Spleen (tissue), 7 donors: ENCODE results near the gene SAP130.

Experiments
- POLR2A ChIP-seq, 3 donors: fragments of 450-650 bp; IDR thresholded peaks; one replicate each; pipeline ENCODE4 v1.5.1; 2017; ENCODE audit warnings: antibody characterized with exemption in 3 of 3, mild to moderate bottlenecking in 1 of 3
- POLR2AphosphoS5 ChIP-seq, 3 donors: sonication (generic); formaldehyde crosslinking; IDR thresholded peaks; one replicate each; pipeline ENCODE4 v1.5.1; 2017; ENCODE audit warnings: antibody characterized with exemption in 3 of 3
- TF ChIP-seq, protein P1 (sequence below), 11 experiments: fragments of 200-600 bp in 7 of 11; fragments of 450-650 bp in 4 of 11; sonication (generic) in 4 of 11; IDR thresholded peaks in 8 of 11; conservative IDR thresholded peaks in 3 of 11; 1 replicate in 7 of 11; 2 replicates in 4 of 11; pipeline versions ENCODE4 v1.4.0 to v1.8.0; 2016 to 2021; ENCODE audit warnings: antibody characterized with exemption in 11 of 11, inconsistent platforms in 4 of 11, mild to moderate bottlenecking in 1 of 11
- donor health status: DM: no; HTN: no; CAD: no; lungs with moderate emphysema.
- donor health status: DM: no; HTN: no; CAD: no.
- donor health status: DM: no; HTN: no; CAD: no.

DNA sequence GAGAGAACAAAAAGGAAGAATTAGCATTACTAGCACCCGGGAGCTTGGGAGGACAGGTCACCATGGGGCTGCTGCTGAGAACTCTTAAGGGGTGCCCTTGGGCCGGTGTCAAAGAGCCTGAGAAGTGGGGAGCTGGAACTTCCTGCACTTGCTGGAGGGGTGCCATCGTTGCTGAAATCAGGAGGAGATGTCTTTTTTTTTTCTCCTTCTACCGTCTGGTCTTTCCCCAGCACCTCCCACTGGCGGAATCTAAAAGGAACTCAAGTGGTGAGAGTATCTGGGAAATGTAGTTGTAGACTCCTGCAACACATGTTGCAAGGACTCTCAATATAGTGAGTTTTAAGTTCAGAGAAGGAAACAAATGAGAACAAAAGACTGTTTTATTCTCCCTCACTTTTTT lies 136.0 kb downstream of the SAP130 start:
- TF ChIP-seq POLR2A (IDR thresholded peaks at IDR 0.05) (no peak), POLR2AphosphoS5 (IDR thresholded peaks at IDR 0.05) (no peak)
- TF ChIP-seq, protein P1, sequence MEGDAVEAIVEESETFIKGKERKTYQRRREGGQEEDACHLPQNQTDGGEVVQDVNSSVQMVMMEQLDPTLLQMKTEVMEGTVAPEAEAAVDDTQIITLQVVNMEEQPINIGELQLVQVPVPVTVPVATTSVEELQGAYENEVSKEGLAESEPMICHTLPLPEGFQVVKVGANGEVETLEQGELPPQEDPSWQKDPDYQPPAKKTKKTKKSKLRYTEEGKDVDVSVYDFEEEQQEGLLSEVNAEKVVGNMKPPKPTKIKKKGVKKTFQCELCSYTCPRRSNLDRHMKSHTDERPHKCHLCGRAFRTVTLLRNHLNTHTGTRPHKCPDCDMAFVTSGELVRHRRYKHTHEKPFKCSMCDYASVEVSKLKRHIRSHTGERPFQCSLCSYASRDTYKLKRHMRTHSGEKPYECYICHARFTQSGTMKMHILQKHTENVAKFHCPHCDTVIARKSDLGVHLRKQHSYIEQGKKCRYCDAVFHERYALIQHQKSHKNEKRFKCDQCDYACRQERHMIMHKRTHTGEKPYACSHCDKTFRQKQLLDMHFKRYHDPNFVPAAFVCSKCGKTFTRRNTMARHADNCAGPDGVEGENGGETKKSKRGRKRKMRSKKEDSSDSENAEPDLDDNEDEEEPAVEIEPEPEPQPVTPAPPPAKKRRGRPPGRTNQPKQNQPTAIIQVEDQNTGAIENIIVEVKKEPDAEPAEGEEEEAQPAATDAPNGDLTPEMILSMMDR (IDR thresholded peaks at IDR 0.05 in 8 of 11, conservative IDR thresholded peaks at IDR 0.05 in 3 of 11), result no peak
